HepG2 (cell line): ENCODE data around the gene TEX19. TPM values are rescaled to one million over a fixed set of nuclear protein-coding genes. Genes with fewer than 3 reads are reported as not detected.
A peak's percentile ranks its signal among the peaks of the same experiment; 100 is the strongest.

Experiments used
- ATAC-seq: fragments of 200-7000 bp; cut with Tn5 transposase; 3 replicates; pipeline ENCODE4 v1.9.1; 2020; ENCODE audit warnings: mild to moderate bottlenecking, moderate library complexity
- BruUV-seq: library from RNA; stranded (reverse); fragments of 400-500 nt; replicated peaks from 2 replicates; lab custom pipeline; 2021; lab: Mats Ljungman, UMichigan
- CTCF ChIA-PET: fragments of 300-600 bp; formaldehyde crosslinking; extraction: SDS; loops from one replicate; lab custom pipeline; 2021; ENCODE audit warnings: low total read pairs, inconsistent platforms, low intra/inter-chr PET ratio; lab: Yijun Ruan, JAX
- POLR2A ChIA-PET: fragments of 350-600 bp; sonication (Branson Sonifier 250); formaldehyde crosslinking; loops from one replicate; lab custom pipeline; 2020; ENCODE audit warnings: antibody characterized with exemption, inconsistent platforms; lab: Yijun Ruan, JAX
- DNase-seq: peaks from one replicate; pipeline ENCODE4 v3.0.0-alpha.2; 2015; ENCODE audit warnings: low spot score
- FAIRE-seq: peaks from 3 replicates; lab custom pipeline; 2011; peaks lifted over from hg19 to GRCh38; lab: Jason Lieb, UNC
- H2AFZ ChIP-seq: one replicate; pipeline ENCODE4 v1.6.1; 2011; ENCODE audit warnings: low read length, inconsistent platforms
- H3K27ac ChIP-seq: fragments of 300-600 bp; 3 replicates; pipeline ENCODE4 v1.8.0; 2011; ENCODE audit warnings: mixed run types, mild to moderate bottlenecking, mixed read lengths, low read length, inconsistent platforms; ENCODE audit not compliant: insufficient read depth; ENCODE audit errors: extremely low read length
- H3K27me3 ChIP-seq, 2 experiments: fragments of 200-600 bp in 1 of 2; 2 replicates in 1 of 2; 3 replicates in 1 of 2; pipeline versions ENCODE4 v1.6.0 to v1.8.0; 2011; ENCODE audit warnings: low read length in 2 of 2, mild to moderate bottlenecking in 2 of 2, moderate library complexity in 2 of 2, inconsistent platforms in 1 of 2; ENCODE audit not compliant: insufficient read depth in 2 of 2, control insufficient read depth in 1 of 2
- H3K36me3 ChIP-seq, 2 experiments: fragments of 200-600 bp in 1 of 2; replicated peaks in 1 of 2; 2 replicates in 1 of 2; 3 replicates in 1 of 2; pipeline versions ENCODE4 v1.5.1 to v1.8.0; 2011; ENCODE audit warnings: low read length in 2 of 2, inconsistent platforms in 1 of 2; ENCODE audit not compliant: insufficient read depth in 2 of 2, control insufficient read depth in 1 of 2
- H3K4me1 ChIP-seq: 2 replicates; pipeline ENCODE4 v1.5.1; 2012; ENCODE audit warnings: low read length, inconsistent platforms; ENCODE audit not compliant: insufficient read depth
- H3K4me2 ChIP-seq: 2 replicates; pipeline ENCODE4 v1.6.0; 2011; ENCODE audit warnings: low read depth, low read length, inconsistent platforms
- H3K4me3 ChIP-seq, 3 experiments: fragments of 200-600 bp in 1 of 3; sonication (generic), shearing (Covaris generic) in 1 of 3; replicated peaks in 1 of 3; 2 replicates each; pipeline ENCODE4 v1.5.1; 2011 to 2016; ENCODE audit warnings: low read length in 3 of 3, inconsistent platforms in 2 of 3, low read depth in 2 of 3, mild to moderate bottlenecking in 2 of 3, control low read depth in 1 of 3, mixed read lengths in 1 of 3; ENCODE audit not compliant: insufficient read depth in 1 of 3
- H3K79me2 ChIP-seq: one replicate; pipeline ENCODE4 v1.6.1; 2011; ENCODE audit warnings: low read length, inconsistent platforms; ENCODE audit not compliant: insufficient read depth
- H3K9ac ChIP-seq: 2 replicates; pipeline ENCODE4 v1.6.0; 2011; ENCODE audit warnings: mild to moderate bottlenecking, low read depth, low read length, inconsistent platforms; ENCODE audit not compliant: insufficient read depth
- H3K9me3 ChIP-seq: 2 replicates; pipeline ENCODE4 v1.5.1; 2012; ENCODE audit warnings: mild to moderate bottlenecking, low read length
- H4K20me1 ChIP-seq: 2 replicates; pipeline ENCODE4 v1.6.0; 2011; ENCODE audit warnings: inconsistent platforms, mild to moderate bottlenecking, low read length, moderate library complexity; ENCODE audit not compliant: insufficient read depth
- ARID3A ChIP-seq: IDR thresholded peaks from 2 replicates; pipeline ENCODE4 v1.6.1; 2012; ENCODE audit warnings: low read depth, low read length, improper control_type of control experiment
- ATF3 ChIP-seq: sonication (generic); formaldehyde crosslinking; IDR thresholded peaks from 2 replicates; pipeline ENCODE4 v1.4.0; 2020; ENCODE audit warnings: missing genetic modification reagents
- GATA4 ChIP-seq: sonication (generic); IDR thresholded peaks from 2 replicates; pipeline ENCODE4 v1.6.1; 2016; ENCODE audit warnings: antibody characterized with exemption, low read depth, borderline replicate concordance
- GTF3A ChIP-seq: sonication (generic); formaldehyde crosslinking; conservative IDR thresholded peaks from 2 replicates; pipeline ENCODE4 v1.4.0; 2020; ENCODE audit warnings: mild to moderate bottlenecking, missing genetic modification reagents
- LBX2 ChIP-seq: sonication (generic); formaldehyde crosslinking; IDR thresholded peaks from 2 replicates; pipeline ENCODE4 v1.5.0; 2020; ENCODE audit warnings: missing genetic modification reagents, mild to moderate bottlenecking, borderline replicate concordance
- NFKBIZ ChIP-seq: IDR thresholded peaks from 2 replicates; pipeline ENCODE4 v1.6.1; 2018; ENCODE audit warnings: missing genetic modification reagents, missing compliant biosample characterization
- NR0B2 ChIP-seq: sonication (generic); formaldehyde crosslinking; IDR thresholded peaks from 2 replicates; pipeline ENCODE4 v1.4.0; 2020; ENCODE audit warnings: mild to moderate bottlenecking, missing genetic modification reagents
- POLR2AphosphoS5 ChIP-seq: IDR thresholded peaks from 2 replicates; pipeline ENCODE4 v1.6.1; 2012; ENCODE audit warnings: low read depth, low read length
- SALL1 ChIP-seq: sonication (generic); formaldehyde crosslinking; IDR thresholded peaks from 2 replicates; pipeline ENCODE4 v1.8.0; 2022; ENCODE audit warnings: mild to moderate bottlenecking, missing genetic modification reagents
- U2AF2 ChIP-seq: fragments of 200-400 bp; formaldehyde crosslinking; IDR thresholded peaks from 2 replicates; pipeline ENCODE4 v1.6.1; 2017; ENCODE audit warnings: low read depth, mild to moderate bottlenecking, low read length
- WIZ ChIP-seq: sonication (generic); formaldehyde crosslinking; IDR thresholded peaks from 2 replicates; pipeline ENCODE4 v1.5.1; 2020; ENCODE audit warnings: mild to moderate bottlenecking, missing genetic modification reagents
- ZBTB34 ChIP-seq: sonication (generic); formaldehyde crosslinking; IDR thresholded peaks from 2 replicates; pipeline ENCODE4 v1.8.0; 2022; ENCODE audit warnings: mild to moderate bottlenecking, missing genetic modification reagents
- ZBTB7A ChIP-seq: sonication (generic); formaldehyde crosslinking; IDR thresholded peaks from 2 replicates; pipeline ENCODE4 v1.8.0; 2022; ENCODE audit warnings: mild to moderate bottlenecking, missing genetic modification reagents
- ZFY ChIP-seq: sonication (generic); formaldehyde crosslinking; IDR thresholded peaks from 2 replicates; pipeline ENCODE4 v1.4.0; 2020; ENCODE audit warnings: missing genetic modification reagents
- ZKSCAN1 ChIP-seq: fragments of 150-350 bp; IDR thresholded peaks from 2 replicates; pipeline ENCODE4 v1.6.1; 2014; ENCODE audit warnings: low read length
- ZNF569 ChIP-seq: sonication (generic); formaldehyde crosslinking; IDR thresholded peaks from 2 replicates; pipeline ENCODE4 v1.5.0; 2020; ENCODE audit warnings: mild to moderate bottlenecking, missing genetic modification reagents, moderate library complexity, borderline replicate concordance
- ZNF605 ChIP-seq: sonication (generic); formaldehyde crosslinking; IDR thresholded peaks from 2 replicates; pipeline ENCODE4 v1.8.0; 2022; ENCODE audit warnings: mild to moderate bottlenecking, missing genetic modification reagents
- ZNF790 ChIP-seq: sonication (generic); formaldehyde crosslinking; IDR thresholded peaks from 2 replicates; pipeline ENCODE4 v1.8.0; 2022; ENCODE audit warnings: missing genetic modification reagents, mild to moderate bottlenecking, borderline replicate concordance
- ZNF816 ChIP-seq: sonication (generic); formaldehyde crosslinking; IDR thresholded peaks from 2 replicates; pipeline ENCODE4 v1.8.0; 2022; ENCODE audit warnings: missing genetic modification reagents, mild to moderate bottlenecking, borderline replicate concordance
- WGBS: methylation state at CpG from one replicate; pipeline ENCODE4 v1.1.6; 2017; ENCODE audit warnings: low lambda C conversion rate; 5-methylcytosine and 5-hydroxymethylcytosine counted together
- in situ Hi-C: cut with HindIII; loops from 2 replicates; pipeline ENCODE4 v1.10.0; 2017; ENCODE audit warnings: low pct_unique_long_range_greater_than_20kb; ENCODE audit not compliant: extremely low pct_ligation_motif_present
- intact Hi-C: fragments of 100-400 bp; cut with micrococcal nuclease; formaldehyde crosslinking; loops from one replicate; pipeline ENCODE4 v1.10.0; 2022; ENCODE audit not compliant: unreplicated experiment
- polyA plus RNA-seq, 8 experiments: library from polyadenylated mRNA; depleted of rRNA in 3 of 8; stranded (reverse) in 7 of 8; unstranded in 1 of 8; fragments of >200 nt; fragmentation: Illumina TruSeq in 4 of 8; extraction: Trizol in 4 of 8; gene quantifications; 2 replicates each; pipeline versions ENCODE4 v1.2.1 to v1.2.3, GENCODE V29; 2011 to 2016; ENCODE audit warnings: low read depth in 4 of 8, missing spikeins in 1 of 8, mixed read lengths in 1 of 8; ENCODE audit not compliant: insufficient read depth in 1 of 8
- total RNA-seq, 5 experiments: library from RNA; depleted of rRNA; stranded (reverse); fragments of >200 nt; fragmentation: Illumina TruSeq; extraction: Trizol; gene quantifications; 2 replicates each; pipeline ENCODE4 v1.2.3, GENCODE V29; 2016; ENCODE audit warnings: low read depth in 1 of 5

TEX19 gene
- total and polyA plus RNA-seq, 2 of the 13 experiments (the other 11 are each of a cell fraction or from before 2014, with no cell fraction given): 1.3 to 6.0 TPM

- Histone ChIP-seq H3K27me3 (no peaks in the 10 kb centered on the region), H2AFZ (no peak overlapping the region), H3K4me2 (peak overlapping the region; percentile 37), H3K27ac (peak overlapping the region; percentile 17), H3K36me3 (peaks cover 2 to 16% of the 10 kb centered on the region in 2 experiments; a peak in 3 of 5 replicates), H4K20me1 (peaks cover 18% of the 10 kb centered on the region; the same call in 1 of the 2 replicates), H3K9me3 (no peaks in the 10 kb centered on the region), H3K4me3 (no peak overlapping the region), H3K79me2 (no peaks in the 10 kb centered on the region), H3K9ac (no peak overlapping the region), H3K4me1 (peaks cover 33% of the 10 kb centered on the region)
- intact Hi-C loops: loop anchor here (2.0 kb wide), 1 partner anchor 66 kb away; no protein-coding TSS in a partner anchor
- BruUV-seq: no TSS peak
- ATAC-seq: peak; percentile 73
- peak; percentile 93 for FAIRE-seq
- in situ Hi-C loops: loop anchor here (5.0 kb wide), 1 partner anchor 61 kb away; no protein-coding TSS in a partner anchor
- peak; percentile 86 for DNase-seq
- POLR2A ChIA-PET: interaction anchor here (0.7 to 1.3 kb wide), 7 partner anchors 25 to 114 kb away, joined by 3 to 8 read pairs (median 4); partner anchors contain the start of gene TEX19
- CTCF ChIA-PET: interaction anchor here (5.0 kb wide), 1 partner anchor 60 kb away, joined by 41 read pairs; no protein-coding TSS in a partner anchor
- 60% methylated on average over 29 of the region's 29 CpGs for WGBS
- TF ChIP-seq NFKBIZ (CRISPR knock-in tag) (no peak), ZKSCAN1 (no peak), ZBTB7A (CRISPR knock-in tag) (peak; percentile 50; the same call in 1 of the 2 replicates), ZFY (no peak), U2AF2 (no peak), ZNF569 (no peak), LBX2 (CRISPR knock-in tag) (no peak), ATF3 (CRISPR knock-in tag) (no peak), ZBTB34 (no peak), GATA4 (no peak), NR0B2 (CRISPR knock-in tag) (no peak), WIZ (no peak), ARID3A (no peak), ZNF816 (CRISPR knock-in tag) (no peak), GTF3A (CRISPR knock-in tag) (no peak), ZNF790 (CRISPR knock-in tag) (no peak), ZNF605 (CRISPR knock-in tag) (no peak), POLR2AphosphoS5 (no peak), SALL1 (peak; percentile 86)
These were observed 53.8 kb downstream of the TEX19 start for GRCh38 chr17:82412535-82413520.
